HG03045 (cell line): ENCODE measurements around the gene DMWD.

Source experiments
- ATAC-seq: cut with Tn5 transposase; IDR thresholded peaks from one replicate; pipeline ENCODE4 v1.9.1; 2021; ENCODE audit warnings: mild to moderate bottlenecking, moderate library complexity; ENCODE audit not compliant: unreplicated experiment

The DMWD gene

GRCh38 chr19:45790942-45791341 is 1.7 kb downstream of the DMWD start:
- ATAC-seq, result no peak

GRCh38 chr19:45789035-45789786 is 3.4 kb downstream of the DMWD start:
- ATAC-seq, result no peak

- no peak for ATAC-seq
Observed at GRCh38 chr19:45786533-45786894, 6.1 kb downstream of the DMWD start.

- ATAC-seq, result no peak
Observed at GRCh38 chr19:45785781-45786532, 6.7 kb downstream of the DMWD start.

- ATAC-seq, result no peak
Observed at GRCh38 chr19:45785097-45785496, 7.5 kb downstream of the DMWD start.

GRCh38 chr19:45784096-45784495 is 8.5 kb downstream of the DMWD start:
- ATAC-seq, result no peak

GRCh38 chr19:45782820-45783785 is 9.5 kb downstream of the DMWD start:
- ATAC-seq, result no peak

GRCh38 chr19:45782162-45782691 is 10.4 kb downstream of the DMWD start, which contains the start of gene DMPK:
Gene DMPK (minus strand): TSS chr19:45782490. CDS start chr19:45782352, 138 bp downstream.
- ATAC-seq, result no peak

GRCh38 chr19:45781214-45782161 is 11.2 kb downstream of the DMWD start:
- no peak for ATAC-seq

- ATAC-seq, result no peak
Observed at GRCh38 chr19:45780448-45781213, 12.0 kb downstream of the DMWD start.

- ATAC-seq, result no peak
Observed at GRCh38 chr19:45780146-45780447, 12.5 kb downstream of the DMWD start.

- peak; percentile 75 for ATAC-seq
Observed at GRCh38 chr19:45779231-45780145, 13.2 kb downstream of the DMWD start.

- ATAC-seq, result no peak
Observed at GRCh38 chr19:45778010-45778661, 14.5 kb downstream of the DMWD start.

GRCh38 chr19:45777395-45777961 is 15.2 kb downstream of the DMWD start:
- no peak for ATAC-seq

GRCh38 chr19:45774765-45775164 is 17.9 kb downstream of the DMWD start:
- no peak for ATAC-seq

GRCh38 chr19:45773384-45773783 is 19.3 kb downstream of the DMWD start:
- no peak for ATAC-seq

GRCh38 chr19:45772912-45773311 is 19.7 kb downstream of the DMWD start:
- ATAC-seq, result no peak
